Type B pancreatic cell (in vitro differentiated cells): ENCODE data around the gene TMEM270. TPM values are rescaled to one million over a fixed set of nuclear protein-coding genes. Genes with fewer than 3 reads are reported as not detected.

Experiments used
- DNase-seq: peaks from one replicate; pipeline ENCODE4 v3.0.0; 2021; ENCODE audit warnings: mixed read lengths; ENCODE audit not compliant: unreplicated experiment; ENCODE audit errors: extremely low spot score
- H3K27ac Mint-ChIP-seq: 2 replicates; pipeline ENCODE4 v1.8.0; 2021; ENCODE audit warnings: mild to moderate bottlenecking, mixed read lengths
- H3K27me3 Mint-ChIP-seq: 2 replicates; pipeline ENCODE4 v1.8.0; 2021; ENCODE audit warnings: mixed read lengths
- H3K36me3 Mint-ChIP-seq: 2 replicates; pipeline ENCODE4 v1.8.0; 2021; ENCODE audit warnings: mixed read lengths
- H3K4me1 Mint-ChIP-seq: one replicate; pipeline ENCODE4 v1.8.0; 2021; ENCODE audit warnings: mixed read lengths; ENCODE audit not compliant: unreplicated experiment
- H3K4me3 Mint-ChIP-seq: 2 replicates; pipeline ENCODE4 v1.8.0; 2021; ENCODE audit warnings: mild to moderate bottlenecking, mixed read lengths
- H3K9me3 Mint-ChIP-seq: 2 replicates; pipeline ENCODE4 v1.8.0; 2021; ENCODE audit warnings: mixed read lengths
- CTCF ChIP-seq: fragments of 200-600 bp; sonication (generic); conservative IDR thresholded peaks from 2 replicates; pipeline ENCODE4 v1.5.0; 2021; ENCODE audit warnings: antibody characterized with exemption, mild to moderate bottlenecking
- total RNA-seq: library from RNA; stranded (reverse); gene quantifications from 2 replicates; pipeline ENCODE4 v1.2.1, GENCODE V29; 2021; ENCODE audit warnings: low replicate concordance

TMEM270 gene
- total RNA-seq, 1 donor from 2014 or later, result not detected

DNA sequence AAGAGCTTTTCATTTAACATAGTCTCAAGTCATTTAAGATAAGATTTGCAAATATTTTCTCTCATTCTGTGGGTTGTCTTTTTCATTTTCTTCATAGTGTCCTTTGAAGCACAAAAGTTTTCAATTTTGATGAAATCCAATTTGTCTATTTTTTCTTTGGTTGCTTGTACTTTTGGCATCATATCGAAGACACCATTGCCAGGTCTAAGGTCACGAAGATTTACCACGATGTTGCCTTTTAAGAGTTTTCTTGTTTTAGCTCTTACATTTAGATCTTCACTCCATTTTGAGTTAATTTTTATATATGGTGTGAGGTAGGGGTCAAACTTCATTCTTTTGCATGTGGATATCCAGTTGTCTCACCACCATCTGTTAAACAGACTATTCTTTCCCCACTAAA lies 34.7 kb downstream of the TMEM270 start:
- Mint-ChIP-seq H3K36me3 (peaks cover 5% of the 10 kb centered on the region), H3K4me1 (peaks cover 18% of the 10 kb centered on the region), H3K9me3 (peaks cover 15% of the 10 kb centered on the region), H3K27ac (no peak overlapping the region), H3K4me3 (no peak overlapping the region), H3K27me3 (peaks cover 4% of the 10 kb centered on the region)
- no peak for DNase-seq
- no peak for TF ChIP-seq CTCF

DNA sequence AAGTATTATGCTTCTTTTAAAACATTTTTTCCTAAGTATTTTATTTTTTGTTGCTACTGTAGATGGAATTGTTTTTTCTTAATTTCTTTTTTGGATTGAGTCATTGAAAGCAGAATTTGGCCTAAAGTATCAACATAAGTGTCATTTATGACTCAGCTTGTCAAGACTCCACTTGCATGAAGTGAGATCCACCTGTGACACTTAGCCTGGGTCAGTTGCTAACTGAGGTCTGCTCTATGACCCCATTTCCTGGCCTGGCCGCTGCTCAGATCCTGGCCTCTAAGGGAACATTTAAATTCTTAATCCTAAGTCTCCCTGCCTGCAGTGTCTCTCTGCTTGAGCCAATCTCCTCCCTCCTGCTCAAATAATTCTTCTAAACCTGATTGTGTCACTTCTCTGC lies 35.5 kb downstream of the TMEM270 start:
- H3K9me3 Mint-ChIP-seq, result peaks cover 15% of the 10 kb centered on the region
- no peak for DNase-seq
- no peak for TF ChIP-seq CTCF
- no peak overlapping the region for H3K4me3 Mint-ChIP-seq
- no peak overlapping the region for H3K27ac Mint-ChIP-seq
- H3K4me1 Mint-ChIP-seq, result peaks cover 18% of the 10 kb centered on the region
- H3K27me3 Mint-ChIP-seq, result peaks cover 4% of the 10 kb centered on the region
- H3K36me3 Mint-ChIP-seq, result peaks cover 5% of the 10 kb centered on the region

DNA sequence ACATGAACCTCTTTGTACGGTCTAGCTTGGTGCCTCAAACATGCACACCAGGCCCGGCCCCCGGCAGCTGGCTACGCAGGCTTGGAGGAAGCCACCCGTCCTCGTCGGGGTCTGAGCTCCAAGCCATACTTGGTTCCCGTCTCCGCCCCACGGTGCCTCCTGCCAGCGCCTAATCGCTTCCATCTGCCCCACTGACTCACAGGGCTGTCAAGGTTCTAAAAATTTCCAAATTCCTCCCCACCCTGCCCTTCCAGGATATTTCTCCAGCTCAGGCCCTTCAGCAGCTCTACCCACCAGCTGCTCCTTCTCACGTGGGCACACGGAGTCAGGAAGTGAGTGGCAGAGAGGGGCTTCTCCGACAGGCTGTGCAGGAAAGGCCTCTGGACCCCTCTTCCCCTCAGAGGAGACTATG lies 38.8 kb downstream of the TMEM270 start:
- Mint-ChIP-seq H3K4me1 (peaks cover 6% of the 10 kb centered on the region), H3K4me3 (no peak overlapping the region), H3K27me3 (peaks cover 4% of the 10 kb centered on the region), H3K9me3 (peaks cover 15% of the 10 kb centered on the region), H3K36me3 (peaks cover 5% of the 10 kb centered on the region), H3K27ac (no peak overlapping the region)
- no peak for DNase-seq
- TF ChIP-seq CTCF, result no peak

DNA sequence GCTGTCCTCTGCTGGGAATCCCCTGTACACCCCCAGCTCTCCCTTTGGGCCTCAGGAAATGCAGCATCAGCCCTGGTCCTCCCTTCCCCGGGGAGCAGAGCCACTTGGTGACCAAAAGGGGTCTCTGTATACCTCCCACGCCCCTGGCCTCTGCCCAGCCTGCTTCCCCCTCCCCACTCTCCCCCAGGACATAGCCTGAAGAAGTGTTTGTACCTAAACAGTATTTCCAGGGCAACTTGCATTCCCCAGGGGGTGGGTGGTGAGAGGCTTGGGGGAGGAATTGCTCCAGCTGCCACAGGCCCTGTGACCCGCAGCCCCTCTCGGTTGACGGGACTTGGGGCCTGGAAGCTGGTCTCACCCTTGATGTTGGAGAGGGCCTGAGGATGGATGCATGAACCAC lies 39.3 kb downstream of the TMEM270 start:
- peaks cover 15% of the 10 kb centered on the region for H3K9me3 Mint-ChIP-seq
- H3K4me3 Mint-ChIP-seq, result no peak overlapping the region
- TF ChIP-seq CTCF, result no peak
- peaks cover 5% of the 10 kb centered on the region for H3K36me3 Mint-ChIP-seq
- peaks cover 4% of the 10 kb centered on the region for H3K27me3 Mint-ChIP-seq
- peaks cover 4% of the 10 kb centered on the region for H3K4me1 Mint-ChIP-seq
- H3K27ac Mint-ChIP-seq, result no peak overlapping the region
- DNase-seq, result no peak

DNA sequence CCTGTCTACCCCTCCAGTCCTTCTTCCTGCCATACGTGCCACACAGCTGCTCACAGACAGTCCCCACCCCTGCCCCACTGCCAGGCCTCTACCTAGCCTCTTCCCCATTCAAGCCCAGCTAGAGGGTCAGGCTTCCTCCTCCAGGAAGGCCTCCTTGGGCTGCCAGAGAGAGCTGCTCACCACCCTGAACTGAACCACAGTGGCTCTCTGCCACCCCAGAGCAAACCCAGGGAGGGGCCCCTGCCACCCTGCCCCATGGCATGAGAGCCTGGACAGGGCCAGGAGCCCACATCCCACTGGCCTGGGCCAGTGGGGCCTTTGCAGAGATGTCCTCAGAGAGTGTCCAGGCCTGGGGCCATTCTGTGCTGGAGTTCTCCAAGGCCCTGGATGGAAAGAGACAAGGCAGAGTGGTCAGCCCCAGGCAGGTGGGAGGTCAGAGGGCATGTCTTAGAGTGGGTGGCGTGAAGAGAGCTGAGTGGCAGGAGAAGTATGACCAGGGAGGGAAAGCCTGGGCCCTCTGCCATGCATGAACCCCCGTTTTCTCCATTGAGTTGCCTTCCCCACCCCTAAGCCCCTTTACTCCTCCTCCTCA lies 40.4 kb downstream of the TMEM270 start:
- peaks cover 4% of the 10 kb centered on the region for H3K4me1 Mint-ChIP-seq
- H3K27ac Mint-ChIP-seq, result no peak overlapping the region
- H3K27me3 Mint-ChIP-seq, result peaks cover 4% of the 10 kb centered on the region
- no peak for TF ChIP-seq CTCF
- H3K36me3 Mint-ChIP-seq, result no peaks in the 10 kb centered on the region
- DNase-seq, result no peak
- no peak overlapping the region for H3K4me3 Mint-ChIP-seq
- peaks cover 7% of the 10 kb centered on the region for H3K9me3 Mint-ChIP-seq
